A673 (cell line): ENCODE measurements around the gene NDUFV2.

ENCODE experiments used
- EZH2 ChIP-seq: fragments of 200-600 bp; sonication (generic); IDR thresholded peaks from 2 replicates; pipeline ENCODE4 v1.6.1; 2017; ENCODE audit warnings: borderline replicate concordance, low read depth, mild to moderate bottlenecking, mixed read lengths, antibody characterized with exemption, low read length; ENCODE audit not compliant: poor library complexity, severe bottlenecking
- TF ChIP-seq, protein P1 (sequence below): fragments of 300-800, 200-600 bp; sonication (generic); conservative IDR thresholded peaks from 2 replicates; pipeline ENCODE4 v1.5.1; 2017; ENCODE audit warnings: low read depth, mild to moderate bottlenecking, antibody characterized with exemption, low read length, moderate library complexity, mixed read lengths

DNA sequence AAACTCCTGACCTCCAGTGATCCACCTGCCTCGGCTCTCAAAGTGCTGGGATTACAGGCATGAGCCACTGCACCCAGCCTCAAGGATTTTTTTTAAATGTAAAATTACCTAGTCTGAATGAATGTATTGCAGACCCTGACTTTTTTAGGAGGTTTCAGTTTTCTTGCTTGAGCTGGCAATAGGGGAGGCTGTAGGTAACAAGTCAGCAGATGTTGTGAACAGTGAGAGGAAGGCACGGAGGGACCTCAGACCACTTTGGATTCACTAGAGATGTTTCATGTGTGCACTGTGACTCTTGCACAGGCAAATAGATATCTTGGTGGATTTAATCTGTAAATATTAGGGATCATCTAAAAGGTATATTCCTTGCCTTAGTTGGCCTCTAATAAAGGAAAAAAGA, 6.4 kb downstream of the NDUFV2 start:
- TF ChIP-seq, protein P1, sequence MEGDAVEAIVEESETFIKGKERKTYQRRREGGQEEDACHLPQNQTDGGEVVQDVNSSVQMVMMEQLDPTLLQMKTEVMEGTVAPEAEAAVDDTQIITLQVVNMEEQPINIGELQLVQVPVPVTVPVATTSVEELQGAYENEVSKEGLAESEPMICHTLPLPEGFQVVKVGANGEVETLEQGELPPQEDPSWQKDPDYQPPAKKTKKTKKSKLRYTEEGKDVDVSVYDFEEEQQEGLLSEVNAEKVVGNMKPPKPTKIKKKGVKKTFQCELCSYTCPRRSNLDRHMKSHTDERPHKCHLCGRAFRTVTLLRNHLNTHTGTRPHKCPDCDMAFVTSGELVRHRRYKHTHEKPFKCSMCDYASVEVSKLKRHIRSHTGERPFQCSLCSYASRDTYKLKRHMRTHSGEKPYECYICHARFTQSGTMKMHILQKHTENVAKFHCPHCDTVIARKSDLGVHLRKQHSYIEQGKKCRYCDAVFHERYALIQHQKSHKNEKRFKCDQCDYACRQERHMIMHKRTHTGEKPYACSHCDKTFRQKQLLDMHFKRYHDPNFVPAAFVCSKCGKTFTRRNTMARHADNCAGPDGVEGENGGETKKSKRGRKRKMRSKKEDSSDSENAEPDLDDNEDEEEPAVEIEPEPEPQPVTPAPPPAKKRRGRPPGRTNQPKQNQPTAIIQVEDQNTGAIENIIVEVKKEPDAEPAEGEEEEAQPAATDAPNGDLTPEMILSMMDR: no peak
- TF ChIP-seq EZH2: no peak
